HG03565 (cell line): Measurements from ENCODE around the gene TMEM263.
A peak's percentile ranks its signal among the peaks of the same experiment; 100 is the strongest.
"Not testable (repeated sequence)": the region's sequence is repeated elsewhere in the genome, so short reads cannot be mapped to it uniquely, and the experiment has no call there.

Experiments
- ATAC-seq: cut with Tn5 transposase; IDR thresholded peaks from one replicate; pipeline ENCODE4 v1.9.1; 2021; ENCODE audit warnings: mild to moderate bottlenecking, moderate library complexity; ENCODE audit not compliant: unreplicated experiment

TMEM263 gene

GRCh38 chr12:106984588-106985137 is 29.0 kb downstream of the TMEM263 start:
- ATAC-seq, result no peak

- no peak for ATAC-seq
Measured at GRCh38 chr12:106985479-106985878, 29.8 kb downstream of the TMEM263 start.

GRCh38 chr12:106986135-106986534 is 30.4 kb downstream of the TMEM263 start:
- ATAC-seq, result no peak

- ATAC-seq, result peak; percentile 80
Measured at GRCh38 chr12:106986625-106987389, 31.1 kb downstream of the TMEM263 start, which contains the start of gene MTERF2. MTERF2 (minus strand) TSS chr12:106987146; CDS start chr12:106978714, 8,432 bp downstream.

- no peak for ATAC-seq
Measured at GRCh38 chr12:106987846-106988245, 32.1 kb downstream of the TMEM263 start.

- no peak for ATAC-seq
Measured at GRCh38 chr12:106994579-106995220, 39.0 kb downstream of the TMEM263 start.

- ATAC-seq, result not testable (repeated sequence)
Measured at GRCh38 chr12:106996102-106996501, 40.4 kb downstream of the TMEM263 start.

GRCh38 chr12:106997916-106998315 is 42.2 kb downstream of the TMEM263 start:
- ATAC-seq, result no peak

GRCh38 chr12:106999446-106999845 is 43.7 kb downstream of the TMEM263 start:
- no peak for ATAC-seq

GRCh38 chr12:107002665-107003064 is 47.0 kb downstream of the TMEM263 start:
- not testable (repeated sequence) for ATAC-seq

- no peak for ATAC-seq
Measured at GRCh38 chr12:107007411-107007810, 51.7 kb downstream of the TMEM263 start.

- no peak for ATAC-seq
Measured at GRCh38 chr12:107011519-107011918, 55.8 kb downstream of the TMEM263 start.

GRCh38 chr12:107012736-107013425 is 57.2 kb downstream of the TMEM263 start:
- no peak for ATAC-seq

- ATAC-seq, result no peak
Measured at GRCh38 chr12:107014055-107014454, 58.3 kb downstream of the TMEM263 start.

- no peak for ATAC-seq
Measured at GRCh38 chr12:107017042-107017441, 61.3 kb downstream of the TMEM263 start.

- no peak for ATAC-seq
Measured at GRCh38 chr12:107019546-107019945, 63.8 kb downstream of the TMEM263 start.
